H9 (cell line): ENCODE results near the gene RPL9. TPM values are rescaled to one million over a fixed set of nuclear protein-coding genes. Genes with fewer than 3 reads are reported as not detected.

Source experiments
- DNase-seq: peaks from one replicate; pipeline ENCODE4 v3.0.0-alpha.2; 2017
- H2AFZ ChIP-seq: one replicate; pipeline ENCODE4 v1.6.1; 2013; ENCODE audit warnings: mild to moderate bottlenecking, low read length, control low read depth, moderate library complexity
- H2AK5ac ChIP-seq: 2 replicates; pipeline ENCODE4 v1.6.1; 2013; ENCODE audit warnings: low read length, control low read depth, mixed read lengths; ENCODE audit not compliant: insufficient read length
- H2BK120ac ChIP-seq: one replicate; pipeline ENCODE4 v1.6.1; 2013; ENCODE audit warnings: low read depth, mild to moderate bottlenecking, low read length, control low read depth, inconsistent platforms; ENCODE audit not compliant: poor library complexity, severe bottlenecking
- H2BK12ac ChIP-seq: 2 replicates; pipeline ENCODE4 v1.6.1; 2013; ENCODE audit warnings: low read length, control low read depth, mixed read lengths, low read depth; ENCODE audit not compliant: insufficient read length
- H2BK15ac ChIP-seq: 2 replicates; pipeline ENCODE4 v1.6.1; 2013; ENCODE audit warnings: low read depth, low read length, control low read depth
- H2BK20ac ChIP-seq: one replicate; pipeline ENCODE4 v1.6.1; 2013; ENCODE audit warnings: low read depth, mild to moderate bottlenecking, low read length, control low read depth, inconsistent platforms; ENCODE audit not compliant: poor library complexity, severe bottlenecking
- H2BK5ac ChIP-seq: 2 replicates; pipeline ENCODE4 v1.6.1; 2013; ENCODE audit warnings: low read length, control low read depth, mixed read lengths; ENCODE audit not compliant: insufficient read length
- H3K14ac ChIP-seq: 2 replicates; pipeline ENCODE4 v1.6.1; 2013; ENCODE audit warnings: low read length, control low read depth; ENCODE audit not compliant: insufficient read depth
- H3K18ac ChIP-seq: 2 replicates; pipeline ENCODE4 v1.6.1; 2013; ENCODE audit warnings: low read depth, mild to moderate bottlenecking, mixed read lengths, low read length, control low read depth; ENCODE audit not compliant: insufficient read length
- H3K23ac ChIP-seq: 2 replicates; pipeline ENCODE4 v1.6.1; 2013; ENCODE audit warnings: low read length, control low read depth, mixed read lengths, low read depth; ENCODE audit not compliant: insufficient read length
- H3K23me2 ChIP-seq: 2 replicates; pipeline ENCODE4 v1.6.1; 2013; ENCODE audit warnings: low read depth, mild to moderate bottlenecking, mixed read lengths, low read length, control low read depth; ENCODE audit not compliant: insufficient read length, poor library complexity, severe bottlenecking
- H3K27ac ChIP-seq: 2 replicates; pipeline ENCODE4 v1.5.1; 2013; ENCODE audit warnings: low read length, control low read depth, mixed read lengths, low read depth; ENCODE audit not compliant: insufficient read length
- H3K27me3 ChIP-seq: 2 replicates; pipeline ENCODE4 v1.6.1; 2013; ENCODE audit warnings: low read length, control low read depth, inconsistent platforms; ENCODE audit not compliant: insufficient read depth
- H3K4ac ChIP-seq: 2 replicates; pipeline ENCODE4 v1.6.1; 2013; ENCODE audit warnings: low read depth, mild to moderate bottlenecking, control low read depth, inconsistent platforms, low read length, moderate library complexity
- H3K4me1 ChIP-seq: 2 replicates; pipeline ENCODE4 v1.6.1; 2013; ENCODE audit warnings: low read length, control low read depth, inconsistent platforms; ENCODE audit not compliant: insufficient read depth
- H3K4me2 ChIP-seq: 2 replicates; pipeline ENCODE4 v1.6.1; 2013; ENCODE audit warnings: low read length, control low read depth, mixed read lengths; ENCODE audit not compliant: insufficient read length, insufficient read depth
- H3K56ac ChIP-seq: 2 replicates; pipeline ENCODE4 v1.6.1; 2013; ENCODE audit warnings: low read depth, mild to moderate bottlenecking, mixed read lengths, low read length, control low read depth; ENCODE audit not compliant: insufficient read length
- H3K79me1 ChIP-seq: 2 replicates; pipeline ENCODE4 v1.6.1; 2013; ENCODE audit warnings: low read depth, mild to moderate bottlenecking, moderate library complexity, low read length, control low read depth, inconsistent platforms; ENCODE audit not compliant: insufficient read depth, poor library complexity, severe bottlenecking
- H3K79me2 ChIP-seq: 2 replicates; pipeline ENCODE4 v1.6.1; 2013; ENCODE audit warnings: low read length, control low read depth, inconsistent platforms; ENCODE audit not compliant: insufficient read depth
- H3K9ac ChIP-seq: 2 replicates; pipeline ENCODE4 v1.6.1; 2013; ENCODE audit warnings: low read length, control low read depth, mixed read lengths; ENCODE audit not compliant: insufficient read length; ENCODE audit errors: extremely low read depth
- H3K9me3 ChIP-seq: one replicate; pipeline ENCODE4 v1.6.1; 2013; ENCODE audit warnings: low read depth, low read length, inconsistent platforms; ENCODE audit not compliant: control insufficient read depth
- H3T11ph ChIP-seq: one replicate; pipeline ENCODE4 v1.6.1; 2013; ENCODE audit warnings: mild to moderate bottlenecking, low read length, control low read depth, inconsistent platforms
- H4K20me1 ChIP-seq: one replicate; pipeline ENCODE4 v1.6.1; 2013; ENCODE audit not compliant: control insufficient read depth, insufficient read length, insufficient read depth
- H4K5ac ChIP-seq: 2 replicates; pipeline ENCODE4 v1.6.1; 2013; ENCODE audit warnings: low read depth, mild to moderate bottlenecking, mixed read lengths, low read length, control low read depth; ENCODE audit not compliant: insufficient read length
- H4K8ac ChIP-seq: replicated peaks from 2 replicates; pipeline ENCODE4 v1.6.1; 2013; ENCODE audit warnings: low read length, control low read depth, mixed read lengths, low read depth; ENCODE audit not compliant: insufficient read length
- H4K91ac ChIP-seq: 2 replicates; pipeline ENCODE4 v1.6.1; 2013; ENCODE audit warnings: low read depth, mild to moderate bottlenecking, moderate library complexity, mixed read lengths, low read length, control low read depth; ENCODE audit not compliant: insufficient read length
- H3K27ac Mint-ChIP-seq, 3 experiments: 2 replicates in 2 of 3; 3 replicates in 1 of 3; pipeline ENCODE4 v1.8.0; 2020 to 2021; ENCODE audit warnings: mixed read lengths in 3 of 3, mild to moderate bottlenecking in 1 of 3, moderate library complexity in 1 of 3
- H3K27me3 Mint-ChIP-seq: 2 replicates; pipeline ENCODE4 v1.8.0; 2021; ENCODE audit warnings: low read depth, mild to moderate bottlenecking, moderate library complexity, mixed read lengths
- H3K36me3 Mint-ChIP-seq, 3 experiments: 2 replicates in 2 of 3; 3 replicates in 1 of 3; pipeline ENCODE4 v1.8.0; 2020 to 2021; ENCODE audit warnings: low read depth in 3 of 3, mixed read lengths in 3 of 3; ENCODE audit not compliant: insufficient read depth in 1 of 3
- H3K4me1 Mint-ChIP-seq, 2 experiments: 2 replicates each; pipeline ENCODE4 v1.8.0; 2020; ENCODE audit warnings: mixed read lengths in 2 of 2
- H3K4me3 Mint-ChIP-seq, 2 experiments: 2 replicates in 1 of 2; 3 replicates in 1 of 2; pipeline ENCODE4 v1.8.0; 2020 to 2021; ENCODE audit warnings: mild to moderate bottlenecking in 2 of 2, mixed read lengths in 2 of 2, moderate library complexity in 1 of 2
- H3K9me3 Mint-ChIP-seq, 2 experiments: 2 replicates in 1 of 2; 3 replicates in 1 of 2; pipeline ENCODE4 v1.8.0; 2020; ENCODE audit warnings: mild to moderate bottlenecking in 2 of 2, mixed read lengths in 2 of 2, moderate library complexity in 1 of 2
- WGBS: extraction: QIAGEN DNeasy Blood & Tissue Kit; methylation state at CpG from one replicate; pipeline ENCODE4 v1.1.7; 2013; ENCODE audit warnings: missing lambda C conversion rate, low lambda C conversion rate, mixed read lengths; ENCODE audit not compliant: insufficient read length; ENCODE audit errors: extremely low coverage; 5-methylcytosine and 5-hydroxymethylcytosine counted together
- total RNA-seq: library from RNA; stranded (reverse); gene quantifications from 2 replicates; pipeline ENCODE4 v1.2.1, GENCODE V29; 2021
- TF ChIP-seq, protein P1 (sequence below): fragments of 200-600 bp; sonication (generic); conservative IDR thresholded peaks from 3 replicates; pipeline ENCODE4 v1.8.0; 2021; ENCODE audit warnings: antibody characterized with exemption, mild to moderate bottlenecking

Gene RPL9
- total RNA-seq, 1 experiment from 2014 or later: 1,888 TPM

DNA sequence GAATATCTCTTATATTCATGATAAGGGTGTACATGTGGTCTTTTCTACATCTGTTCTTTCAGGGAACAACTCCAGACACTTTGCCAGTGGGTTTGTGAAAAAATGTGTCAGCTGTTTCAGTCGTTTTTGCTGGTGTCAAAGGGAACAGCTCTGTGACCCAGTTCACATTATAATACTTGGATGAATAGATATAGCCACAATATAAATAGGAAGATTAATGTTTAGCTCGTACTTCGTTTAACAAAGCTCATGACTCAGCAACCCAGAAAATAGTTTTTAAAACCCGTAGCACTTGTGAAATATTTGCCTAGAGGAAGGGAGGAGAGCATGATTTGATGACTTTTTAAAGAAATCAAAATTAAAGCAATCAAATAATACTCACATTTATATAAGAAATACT is 8.0 kb upstream of the RPL9 start:
- Histone ChIP-seq H3K56ac (no peak overlapping the region), H2AFZ (no peak overlapping the region), H3K4ac (no peak overlapping the region), H2AK5ac (no peak overlapping the region), H2BK12ac (no peak overlapping the region), H3K4me1 (no peaks in the 10 kb centered on the region), H4K8ac (no peak overlapping the region), H2BK20ac (no peak overlapping the region), H3K18ac (no peak overlapping the region), H3K27ac (no peak overlapping the region), H4K20me1 (no peaks in the 10 kb centered on the region), H3K79me1 (no peaks in the 10 kb centered on the region), H2BK120ac (no peak overlapping the region), H3K9me3 (no peaks in the 10 kb centered on the region), H3K27me3 (no peaks in the 10 kb centered on the region), H3K4me2 (no peak overlapping the region), H4K91ac (no peak overlapping the region), H3K23me2 (no peaks in the 10 kb centered on the region), H3K14ac (no peak overlapping the region), H2BK15ac (no peak overlapping the region), H4K5ac (no peak overlapping the region), H3T11ph (no peak overlapping the region), H3K9ac (no peak overlapping the region), H3K23ac (no peak overlapping the region), H3K79me2 (no peaks in the 10 kb centered on the region), H2BK5ac (no peak overlapping the region)
- Mint-ChIP-seq H3K4me3 (no peak overlapping the region), H3K9me3 (no peaks in the 10 kb centered on the region), H3K36me3 (peaks cover 13 to 47% (median 42%) of the 10 kb centered on the region in 3 experiments), H3K27ac (no peak overlapping the region), H3K4me1 (peaks cover 2 to 4% of the 10 kb centered on the region in 2 experiments; a peak in 1 of 4 replicates), H3K27me3 (no peaks in the 10 kb centered on the region)
- DNase-seq: no peak
- no CpG with 5 or more reads among the region's 4 CpGs for WGBS
- TF ChIP-seq, protein P1, sequence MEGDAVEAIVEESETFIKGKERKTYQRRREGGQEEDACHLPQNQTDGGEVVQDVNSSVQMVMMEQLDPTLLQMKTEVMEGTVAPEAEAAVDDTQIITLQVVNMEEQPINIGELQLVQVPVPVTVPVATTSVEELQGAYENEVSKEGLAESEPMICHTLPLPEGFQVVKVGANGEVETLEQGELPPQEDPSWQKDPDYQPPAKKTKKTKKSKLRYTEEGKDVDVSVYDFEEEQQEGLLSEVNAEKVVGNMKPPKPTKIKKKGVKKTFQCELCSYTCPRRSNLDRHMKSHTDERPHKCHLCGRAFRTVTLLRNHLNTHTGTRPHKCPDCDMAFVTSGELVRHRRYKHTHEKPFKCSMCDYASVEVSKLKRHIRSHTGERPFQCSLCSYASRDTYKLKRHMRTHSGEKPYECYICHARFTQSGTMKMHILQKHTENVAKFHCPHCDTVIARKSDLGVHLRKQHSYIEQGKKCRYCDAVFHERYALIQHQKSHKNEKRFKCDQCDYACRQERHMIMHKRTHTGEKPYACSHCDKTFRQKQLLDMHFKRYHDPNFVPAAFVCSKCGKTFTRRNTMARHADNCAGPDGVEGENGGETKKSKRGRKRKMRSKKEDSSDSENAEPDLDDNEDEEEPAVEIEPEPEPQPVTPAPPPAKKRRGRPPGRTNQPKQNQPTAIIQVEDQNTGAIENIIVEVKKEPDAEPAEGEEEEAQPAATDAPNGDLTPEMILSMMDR: no peak
